H1 (cell line): Measurements from ENCODE around the gene ASB1. TPM values are rescaled to one million over a fixed set of nuclear protein-coding genes. Genes with fewer than 3 reads are reported as not detected.

ENCODE experiments used
- SP4 ChIP-seq: IDR thresholded peaks from 2 replicates; pipeline ENCODE4 v1.6.1; 2012; ENCODE audit warnings: low read length, inconsistent platforms
- polyA plus RNA-seq, 7 experiments: library from polyadenylated mRNA; depleted of rRNA in 3 of 7; stranded (reverse) in 5 of 7; unstranded in 2 of 7; fragments of >200 nt in 5 of 7; fragments of 200-250 nt in 2 of 7; gene quantifications; 1 replicate in 5 of 7; 2 replicates in 1 of 7; 4 replicates in 1 of 7; pipeline versions ENCODE4 v1.2.1 to v1.2.3, GENCODE V29; 2011 to 2013; ENCODE audit warnings: missing spikeins in 2 of 7, mixed read lengths in 2 of 7
- total RNA-seq: library from RNA; stranded (reverse); fragmentation: NEBNext Ultra II Directional; extraction: Animal tissue kit (Norgen Biotek cat#: 25700); gene quantifications from 2 replicates; pipeline ENCODE4 v1.2.1, GENCODE V29; 2021
- TF ChIP-seq, protein P1 (sequence below): IDR thresholded peaks from 2 replicates; pipeline ENCODE4 v1.6.1; 2012; ENCODE audit warnings: inconsistent platforms

ASB1 gene
- total and polyA plus RNA-seq, 2 of the 8 experiments (the other 6 are each of a cell fraction or from before 2014, with no cell fraction given): 24.1 to 36.0 TPM

DNA sequence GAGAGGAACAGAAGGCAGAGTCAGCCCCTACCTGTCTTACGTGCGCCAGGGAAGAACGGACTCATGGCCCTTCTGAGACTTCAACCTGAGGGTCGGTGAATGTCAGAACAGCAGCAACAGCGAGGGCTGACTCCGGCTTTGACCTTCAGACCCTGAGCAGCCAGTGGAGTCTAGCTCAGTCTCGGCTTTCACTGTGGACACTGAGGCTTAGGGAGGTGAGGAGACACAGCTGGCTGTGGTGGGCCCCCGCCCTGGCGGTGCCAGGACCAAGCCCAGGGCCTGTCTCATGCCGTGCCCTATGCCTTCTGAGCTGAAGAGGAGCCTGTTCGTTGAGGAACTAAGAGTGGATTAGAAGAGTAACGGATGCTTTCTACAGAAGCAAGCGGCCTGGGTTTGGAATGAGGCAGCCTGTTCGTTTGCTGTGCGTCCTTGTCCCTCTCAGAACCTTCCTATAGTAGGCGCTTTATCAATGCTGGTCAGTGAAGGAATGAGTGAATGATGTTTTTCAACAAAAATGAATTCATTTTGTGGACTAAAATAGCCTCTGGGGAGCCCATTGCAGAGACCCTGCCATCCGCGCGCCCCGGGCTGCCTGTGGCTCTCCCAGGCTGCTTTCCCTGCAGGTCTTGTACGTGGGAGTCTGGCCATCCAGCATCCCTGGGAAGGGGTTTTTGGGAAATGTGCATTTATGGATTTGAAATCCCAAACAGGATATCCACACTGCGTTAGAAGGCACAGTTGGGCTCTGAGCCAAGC is 38.9 kb downstream of the ASB1 start (continued):
- TF ChIP-seq, protein P1, sequence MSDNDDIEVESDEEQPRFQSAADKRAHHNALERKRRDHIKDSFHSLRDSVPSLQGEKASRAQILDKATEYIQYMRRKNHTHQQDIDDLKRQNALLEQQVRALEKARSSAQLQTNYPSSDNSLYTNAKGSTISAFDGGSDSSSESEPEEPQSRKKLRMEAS: no peak
- TF ChIP-seq SP4: no peak
